Right lobe of liver (tissue), 4 donors: Measurements from ENCODE around the gene GOLGA6L10.

Experiments
- POLR2A ChIP-seq: fragments of 450-650 bp; IDR thresholded peaks from one replicate; pipeline ENCODE4 v1.6.1; 2017; ENCODE audit warnings: antibody characterized with exemption, mild to moderate bottlenecking
- TF ChIP-seq, protein P1 (sequence below), 4 donors: fragments of 200-600 bp in 3 of 4; fragments of 450-650 bp in 1 of 4; IDR thresholded peaks; one replicate each; pipeline versions ENCODE4 v1.5.1 to v1.8.0; 2016 to 2022; ENCODE audit warnings: antibody characterized with exemption in 4 of 4, mild to moderate bottlenecking in 2 of 4
- donor health status: DM: no; HTN: no; CAD: no.
- donor health status: DM: no; HTN: no; CAD: no.
- donor health status: DM: no; HTN: yes; CAD: no.

DNA sequence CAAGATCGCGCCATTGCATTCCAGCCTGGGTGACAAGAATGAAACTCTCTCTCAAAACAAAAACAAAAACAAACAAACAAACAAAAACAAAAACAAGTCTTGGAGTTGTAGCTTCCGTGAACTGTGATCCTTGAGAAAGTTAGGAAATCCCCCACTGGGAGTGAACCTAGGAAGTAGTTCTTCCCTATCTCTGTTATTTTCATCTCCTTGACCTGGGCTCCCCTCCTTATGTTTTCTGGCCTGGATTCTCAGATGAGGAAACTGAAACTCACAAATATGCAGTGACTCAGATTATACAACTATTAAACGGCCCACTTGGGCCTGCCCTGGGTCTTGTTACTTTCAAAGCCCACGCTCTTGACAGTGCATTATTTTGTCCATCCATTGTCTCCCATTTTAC is 57.0 kb downstream of the GOLGA6L10 start:
- TF ChIP-seq, protein P1, sequence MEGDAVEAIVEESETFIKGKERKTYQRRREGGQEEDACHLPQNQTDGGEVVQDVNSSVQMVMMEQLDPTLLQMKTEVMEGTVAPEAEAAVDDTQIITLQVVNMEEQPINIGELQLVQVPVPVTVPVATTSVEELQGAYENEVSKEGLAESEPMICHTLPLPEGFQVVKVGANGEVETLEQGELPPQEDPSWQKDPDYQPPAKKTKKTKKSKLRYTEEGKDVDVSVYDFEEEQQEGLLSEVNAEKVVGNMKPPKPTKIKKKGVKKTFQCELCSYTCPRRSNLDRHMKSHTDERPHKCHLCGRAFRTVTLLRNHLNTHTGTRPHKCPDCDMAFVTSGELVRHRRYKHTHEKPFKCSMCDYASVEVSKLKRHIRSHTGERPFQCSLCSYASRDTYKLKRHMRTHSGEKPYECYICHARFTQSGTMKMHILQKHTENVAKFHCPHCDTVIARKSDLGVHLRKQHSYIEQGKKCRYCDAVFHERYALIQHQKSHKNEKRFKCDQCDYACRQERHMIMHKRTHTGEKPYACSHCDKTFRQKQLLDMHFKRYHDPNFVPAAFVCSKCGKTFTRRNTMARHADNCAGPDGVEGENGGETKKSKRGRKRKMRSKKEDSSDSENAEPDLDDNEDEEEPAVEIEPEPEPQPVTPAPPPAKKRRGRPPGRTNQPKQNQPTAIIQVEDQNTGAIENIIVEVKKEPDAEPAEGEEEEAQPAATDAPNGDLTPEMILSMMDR (IDR thresholded peaks at IDR 0.05), result no peak
- no peak for TF ChIP-seq POLR2A
